NCI-H1048 (cell line): Measurements from ENCODE around the gene STXBP5.

Experiments used
- DNase-seq: peaks from one replicate; lab custom pipeline; 2025; lab: John Stamatoyannopoulos, UW

Gene STXBP5

DNA sequence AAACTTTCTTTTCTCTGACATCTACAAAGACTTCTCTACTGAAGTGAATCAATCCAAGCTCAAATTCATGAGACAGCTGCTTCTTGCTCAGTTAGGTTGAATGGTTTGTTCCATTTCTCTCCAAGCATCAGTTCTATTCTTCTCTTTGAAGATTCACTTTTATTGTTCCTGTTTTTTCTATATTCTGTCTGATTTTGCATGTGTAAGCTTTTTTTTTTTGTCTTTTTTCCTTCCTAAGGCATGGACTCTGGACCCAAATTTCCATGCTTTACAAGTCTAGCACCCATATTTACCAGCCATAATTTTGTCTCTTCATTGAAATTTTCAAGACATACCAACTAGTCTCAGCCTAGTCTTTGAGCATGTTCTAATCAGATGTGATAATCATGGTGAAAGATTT is 25.9 kb upstream of the STXBP5 start:
- DNase-seq = no peak

DNA sequence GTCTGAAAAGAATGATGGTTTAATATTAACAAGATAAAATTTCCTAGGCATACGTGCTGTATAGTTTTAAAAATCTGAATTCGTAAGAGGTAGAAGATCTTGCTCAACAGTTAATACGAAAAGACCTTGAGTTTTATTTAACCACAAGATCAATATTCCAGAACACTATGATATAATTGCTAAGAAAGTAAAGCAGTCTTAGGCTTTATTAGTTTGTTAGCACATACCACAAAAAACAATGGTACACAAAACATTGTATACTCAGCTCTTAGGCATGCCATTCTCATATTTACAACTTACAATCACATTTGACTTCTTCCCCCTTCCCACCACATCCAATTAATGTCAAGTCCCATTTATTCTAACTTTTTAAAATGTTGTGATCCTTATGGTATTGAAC is 24.4 kb upstream of the STXBP5 start:
- no peak for DNase-seq

DNA sequence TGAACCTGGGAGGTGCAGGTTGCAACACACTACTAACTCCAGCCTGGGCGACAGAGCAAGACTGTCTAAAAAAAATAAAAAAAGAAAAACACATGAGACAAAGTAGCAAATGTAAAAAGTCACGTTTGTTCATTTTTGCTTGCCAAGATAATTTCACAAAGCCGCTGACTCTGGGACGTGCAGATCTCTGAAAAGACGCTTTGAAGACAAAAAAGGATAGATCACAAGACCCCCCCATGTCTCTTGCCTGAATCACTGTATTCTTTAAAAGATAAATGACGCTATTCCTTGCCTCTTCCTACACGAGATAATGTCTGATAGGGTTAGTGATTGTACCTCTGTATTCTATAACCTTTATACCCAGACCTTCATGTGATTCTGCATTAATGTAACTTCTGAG is 23.3 kb upstream of the STXBP5 start:
- no peak for DNase-seq

DNA sequence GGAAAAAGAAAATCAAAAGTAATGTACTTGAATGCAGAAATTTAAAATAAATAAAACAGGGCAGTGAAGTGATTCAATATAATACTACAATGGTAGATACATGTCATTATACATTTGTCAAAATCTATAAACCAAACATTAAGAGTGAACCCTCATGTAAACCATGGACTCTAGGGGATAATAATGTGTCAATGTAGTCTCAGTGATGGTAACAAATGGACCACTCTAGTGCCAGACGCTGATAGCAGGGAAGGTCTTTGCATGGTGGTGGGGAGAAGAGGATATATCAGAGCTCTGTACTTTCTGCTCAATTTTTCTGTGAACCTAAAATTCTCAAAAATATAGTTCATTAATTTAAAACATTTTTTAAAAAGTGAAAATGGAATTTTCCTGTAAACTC is 19.8 kb upstream of the STXBP5 start:
- no peak for DNase-seq

DNA sequence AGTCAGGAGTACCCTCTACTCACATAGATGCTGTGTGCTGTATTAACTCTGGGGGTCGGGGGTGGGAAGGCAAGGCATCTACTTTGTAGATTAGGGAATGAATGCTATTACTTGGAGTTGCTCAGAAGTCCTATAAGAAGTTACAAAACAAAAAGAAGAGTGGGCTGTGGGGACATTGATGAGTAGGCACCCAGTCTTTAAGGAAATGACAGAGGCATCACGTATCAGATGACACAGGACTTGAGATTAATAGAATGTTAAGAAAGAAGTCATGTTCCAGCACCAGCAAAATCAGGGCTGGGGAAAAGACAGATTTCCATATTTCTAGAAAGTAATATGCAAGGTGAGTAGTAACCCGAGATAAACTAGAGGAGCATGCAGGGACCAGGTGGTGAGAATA is 19.0 kb upstream of the STXBP5 start:
- DNase-seq = no peak

DNA sequence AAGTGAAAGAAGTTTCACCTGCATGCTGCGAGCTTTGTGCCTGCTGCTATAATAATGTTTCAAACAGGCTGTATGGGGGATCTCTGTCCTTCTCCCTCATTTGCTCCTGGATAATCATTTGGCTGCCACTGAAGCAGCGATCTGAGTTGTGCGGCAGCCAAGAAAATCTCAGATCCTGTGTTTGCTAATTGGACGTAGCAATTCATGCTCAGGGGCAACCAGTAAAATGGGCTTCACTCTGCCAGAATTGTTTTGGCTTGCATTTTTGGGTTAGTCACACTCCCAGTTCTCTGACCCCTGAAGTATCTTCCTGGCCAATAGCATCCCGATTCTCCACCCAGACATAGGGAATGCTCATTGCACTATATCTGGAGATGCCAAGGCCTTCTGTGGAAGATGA is 13.7 kb upstream of the STXBP5 start:
- no peak for DNase-seq

DNA sequence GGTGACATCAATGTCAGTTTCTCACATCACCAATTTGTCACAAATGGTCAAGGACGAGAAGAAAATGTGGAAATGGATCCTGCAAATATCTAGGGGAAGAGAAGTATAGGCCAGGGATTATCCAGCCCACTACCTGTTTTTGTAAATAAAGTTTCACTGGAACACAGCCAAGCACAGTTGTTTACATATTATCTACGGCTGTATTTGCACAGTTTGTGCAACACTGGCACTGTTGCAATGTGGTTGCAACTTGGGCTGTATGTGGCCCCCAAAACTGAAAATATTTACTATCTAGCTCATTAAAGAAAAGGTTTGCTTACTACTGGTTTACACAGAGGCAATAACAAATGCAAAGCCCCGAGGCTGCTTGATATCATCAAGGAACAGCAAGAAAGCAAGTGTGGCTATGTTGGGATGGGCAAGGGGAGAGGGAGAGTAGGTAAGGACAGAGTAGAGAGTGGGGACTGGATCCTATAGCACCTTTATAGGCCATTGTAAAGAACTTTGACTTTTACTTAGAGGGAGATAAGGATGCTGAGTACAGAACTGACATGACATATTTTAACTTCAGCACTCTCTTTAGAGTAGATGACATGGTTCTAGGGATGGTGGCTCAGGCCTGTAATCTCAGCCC is 11.8 kb upstream of the STXBP5 start:
- no peak for DNase-seq

DNA sequence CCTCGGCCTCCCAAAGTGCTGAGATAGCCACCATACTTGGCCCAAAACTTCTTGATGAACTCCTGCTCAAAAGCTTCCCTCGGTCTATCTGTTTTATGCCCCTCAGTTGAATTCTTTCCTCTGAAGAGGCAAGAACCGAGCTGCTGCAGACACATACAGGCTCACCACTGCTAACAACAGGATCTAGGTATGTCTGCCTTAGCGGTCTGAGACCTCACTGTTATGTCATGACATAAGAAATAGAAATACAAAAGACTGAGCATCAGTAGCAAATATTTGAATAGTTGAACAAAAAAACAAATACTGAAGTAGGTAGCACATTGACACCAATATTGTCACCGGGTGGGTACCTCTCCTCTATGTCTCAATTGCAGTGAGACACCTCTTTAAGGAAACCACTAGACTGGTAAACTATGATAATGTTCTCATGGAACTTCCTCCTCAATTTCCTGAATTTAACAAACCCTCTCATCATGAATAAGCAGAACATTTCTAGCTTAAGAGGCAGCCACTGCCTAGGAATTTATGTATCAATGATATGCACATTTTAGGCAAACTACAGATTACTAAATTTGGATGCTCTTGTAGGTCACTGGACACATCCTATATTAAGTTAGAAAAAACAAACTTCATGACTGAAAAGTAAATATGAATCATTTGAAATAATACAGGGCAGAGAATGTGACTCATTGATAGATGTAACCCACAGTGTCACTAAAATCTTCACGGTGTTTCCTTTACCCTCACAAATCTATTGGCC is 9.4 kb upstream of the STXBP5 start:
- DNase-seq = no peak

DNA sequence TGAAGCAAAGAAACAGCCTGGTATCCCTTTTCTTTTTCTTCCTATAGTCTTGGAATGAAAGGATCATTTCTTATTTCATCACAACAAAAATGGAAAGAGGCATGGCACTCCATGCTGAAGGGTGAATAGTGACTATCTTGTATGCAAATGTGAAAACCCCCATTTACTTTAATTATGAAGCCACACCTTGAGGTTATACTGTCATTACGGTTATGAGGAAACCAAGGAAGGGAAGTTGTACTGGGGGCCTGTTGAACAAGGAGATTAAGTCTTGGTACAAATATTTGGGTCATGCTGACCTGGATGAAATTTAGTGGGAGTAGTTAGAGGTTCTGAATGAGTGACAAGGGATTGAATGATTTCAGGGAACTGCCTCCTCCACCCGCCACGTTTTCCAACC is 8.7 kb upstream of the STXBP5 start:
- no peak for DNase-seq

DNA sequence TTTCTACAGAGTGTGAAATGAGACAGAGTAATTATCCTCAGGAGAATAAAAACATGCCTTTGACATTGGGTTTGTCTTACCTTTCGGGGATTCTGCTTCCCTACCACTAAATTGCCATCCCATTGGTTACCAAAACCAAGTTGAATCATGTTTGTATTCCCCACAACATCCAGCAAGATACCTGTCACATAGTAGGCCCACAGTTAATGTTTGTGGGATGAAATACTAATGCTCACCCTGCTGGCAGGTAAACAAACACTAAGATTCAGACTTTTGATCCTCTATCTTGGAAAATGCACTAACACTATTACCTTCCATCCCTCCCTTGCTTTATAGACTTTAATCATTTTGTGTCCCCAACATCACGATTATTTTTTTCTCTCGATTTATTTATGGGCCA is 8.2 kb upstream of the STXBP5 start:
- DNase-seq = no peak

DNA sequence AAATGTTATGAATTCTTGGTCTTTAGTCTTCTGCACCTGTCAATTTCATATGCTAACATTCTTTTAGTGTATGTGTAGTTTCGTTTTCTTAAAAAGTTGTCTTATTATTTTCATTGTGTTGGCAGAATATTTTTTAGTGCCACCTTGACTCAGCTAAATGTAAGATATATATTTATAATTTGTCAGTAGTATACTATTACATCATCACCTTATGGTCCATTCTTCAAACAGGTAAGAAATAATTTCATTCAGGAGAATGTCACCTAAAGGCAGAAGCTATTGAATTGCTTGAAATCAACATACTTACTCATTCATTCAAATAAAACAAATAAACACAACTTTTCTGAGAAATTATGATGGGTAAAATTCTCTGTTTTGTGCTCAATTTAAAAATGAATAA is 3.5 kb upstream of the STXBP5 start:
- DNase-seq = no peak

DNA sequence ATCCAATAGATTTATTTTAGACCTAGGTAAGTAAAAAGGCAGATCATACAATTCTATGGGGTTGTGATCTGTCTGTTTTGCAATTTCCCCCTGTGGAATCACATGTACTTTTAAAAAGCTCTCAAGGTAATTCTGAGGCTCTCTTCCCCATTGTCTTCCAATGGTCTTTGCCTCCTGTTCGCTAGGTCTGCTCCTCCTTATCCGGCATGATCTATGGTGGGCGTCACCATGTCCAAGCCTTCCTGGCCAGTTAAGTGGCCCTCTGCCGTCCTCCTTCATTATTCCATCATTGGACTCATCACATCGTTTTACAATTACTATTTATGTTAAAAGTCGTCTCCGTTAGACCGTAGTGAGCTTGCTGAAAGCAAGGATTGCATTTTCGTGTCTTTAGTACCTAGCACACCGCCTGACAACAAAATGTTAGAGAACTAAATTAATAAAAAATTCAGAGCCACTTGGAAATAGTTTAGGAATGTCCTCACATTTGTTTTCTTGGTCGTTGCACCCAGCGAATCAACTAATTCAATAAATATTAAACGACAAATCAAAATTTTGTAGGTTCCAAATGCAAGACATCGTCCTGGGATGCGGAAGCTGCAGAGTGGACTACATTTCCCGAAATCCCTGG is 2.2 kb upstream of the STXBP5 start:
- DNase-seq = no peak

DNA sequence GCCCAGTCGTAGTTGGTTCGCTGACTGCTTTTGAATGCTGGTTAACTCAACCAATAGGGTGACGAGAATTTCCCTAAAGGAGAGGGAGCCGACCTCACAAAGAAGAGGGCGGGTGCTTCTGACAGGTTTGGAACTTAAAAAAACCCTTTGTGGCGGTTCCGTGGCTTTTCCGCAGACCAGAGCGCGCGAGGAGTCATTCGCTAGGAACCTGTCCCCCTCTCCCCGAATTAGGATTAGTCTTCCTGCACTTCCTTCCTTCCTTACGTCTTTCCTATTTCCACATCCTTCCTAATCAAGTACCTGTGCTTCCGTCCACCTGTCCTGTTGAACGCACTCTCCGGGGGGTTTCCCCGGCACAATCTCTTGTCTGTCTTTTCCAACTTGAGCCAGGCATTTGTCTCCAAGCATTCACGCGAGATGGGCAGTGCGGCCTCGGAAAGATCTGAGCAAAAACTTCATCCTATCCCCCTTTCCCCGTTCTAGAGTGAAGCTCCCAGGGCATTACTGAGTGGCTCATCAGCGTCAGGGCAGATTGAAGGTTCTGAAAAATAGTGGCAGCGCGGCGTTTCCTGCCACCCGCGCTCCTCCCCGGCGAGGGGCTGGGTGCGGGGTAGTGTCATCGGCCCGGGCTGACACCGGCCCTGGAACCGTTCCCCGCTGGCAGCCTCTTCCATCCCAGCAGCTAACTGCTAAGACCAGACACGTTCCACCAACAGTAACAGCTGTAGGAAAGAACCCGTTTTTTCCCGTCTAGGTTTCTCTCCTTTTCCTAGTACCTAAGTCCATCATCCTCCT is 1.5 kb upstream of the STXBP5 start:
- peak; percentile 73 for DNase-seq

DNA sequence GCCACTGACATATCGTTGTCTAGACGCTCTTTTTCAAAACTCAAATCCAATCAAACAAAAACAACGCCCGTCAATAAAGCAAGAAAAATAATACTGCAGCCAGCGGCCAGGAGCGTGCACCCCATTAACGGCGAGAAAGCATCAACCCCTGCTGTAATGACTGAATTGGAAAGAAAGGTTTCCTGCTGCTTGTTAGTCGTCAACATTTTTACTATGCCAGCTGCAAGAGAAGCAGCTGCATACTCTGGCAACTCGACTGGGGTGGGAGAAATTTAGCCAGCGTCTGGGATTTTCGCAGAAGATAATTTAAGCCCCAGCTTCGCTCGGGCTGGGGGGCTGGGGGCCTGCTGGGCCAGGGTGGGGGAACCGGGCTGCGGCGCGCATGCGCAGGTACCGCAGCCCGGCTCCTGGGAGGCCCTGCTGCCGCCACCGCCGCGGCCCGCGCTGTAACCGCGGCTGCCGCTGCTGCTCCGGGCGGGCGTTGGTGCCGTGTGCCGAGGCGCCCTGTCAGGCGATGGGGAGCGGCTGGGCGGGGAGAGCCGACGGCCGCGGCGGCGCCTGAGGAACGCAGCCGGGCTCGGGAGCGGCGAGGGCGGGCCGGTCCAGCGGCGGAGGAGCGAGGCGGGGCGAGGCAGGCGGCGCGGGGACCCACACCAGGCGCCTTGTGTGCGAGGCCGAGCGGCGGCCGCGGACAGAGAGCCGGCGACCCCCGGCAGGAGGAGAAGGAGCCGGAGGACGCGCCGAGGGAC is 732 bp upstream of the STXBP5 start:
- peak; percentile 40 for DNase-seq

DNA sequence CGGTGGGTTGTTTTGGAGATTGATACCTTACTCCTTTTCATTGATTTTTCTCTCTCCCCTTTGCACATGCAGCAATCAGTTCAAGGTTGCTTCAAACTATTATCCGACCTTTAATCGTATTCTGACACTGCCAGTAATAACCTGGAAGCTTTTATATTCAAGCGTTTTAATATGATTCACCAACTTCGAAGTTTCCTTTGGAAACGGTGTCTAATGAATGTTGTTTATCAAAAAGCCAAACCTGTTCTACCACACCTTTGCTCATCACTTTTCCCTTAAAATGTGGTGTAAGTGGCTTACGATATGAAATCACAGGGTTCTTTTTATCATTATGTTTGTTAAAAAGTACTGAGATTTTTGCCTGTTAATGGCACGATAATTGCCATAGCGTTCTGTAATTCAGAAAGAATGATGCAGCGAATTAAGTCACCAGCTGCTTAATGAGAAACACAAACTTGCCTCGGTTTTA is 660 bp downstream of the STXBP5 start:
- DNase-seq = no peak

DNA sequence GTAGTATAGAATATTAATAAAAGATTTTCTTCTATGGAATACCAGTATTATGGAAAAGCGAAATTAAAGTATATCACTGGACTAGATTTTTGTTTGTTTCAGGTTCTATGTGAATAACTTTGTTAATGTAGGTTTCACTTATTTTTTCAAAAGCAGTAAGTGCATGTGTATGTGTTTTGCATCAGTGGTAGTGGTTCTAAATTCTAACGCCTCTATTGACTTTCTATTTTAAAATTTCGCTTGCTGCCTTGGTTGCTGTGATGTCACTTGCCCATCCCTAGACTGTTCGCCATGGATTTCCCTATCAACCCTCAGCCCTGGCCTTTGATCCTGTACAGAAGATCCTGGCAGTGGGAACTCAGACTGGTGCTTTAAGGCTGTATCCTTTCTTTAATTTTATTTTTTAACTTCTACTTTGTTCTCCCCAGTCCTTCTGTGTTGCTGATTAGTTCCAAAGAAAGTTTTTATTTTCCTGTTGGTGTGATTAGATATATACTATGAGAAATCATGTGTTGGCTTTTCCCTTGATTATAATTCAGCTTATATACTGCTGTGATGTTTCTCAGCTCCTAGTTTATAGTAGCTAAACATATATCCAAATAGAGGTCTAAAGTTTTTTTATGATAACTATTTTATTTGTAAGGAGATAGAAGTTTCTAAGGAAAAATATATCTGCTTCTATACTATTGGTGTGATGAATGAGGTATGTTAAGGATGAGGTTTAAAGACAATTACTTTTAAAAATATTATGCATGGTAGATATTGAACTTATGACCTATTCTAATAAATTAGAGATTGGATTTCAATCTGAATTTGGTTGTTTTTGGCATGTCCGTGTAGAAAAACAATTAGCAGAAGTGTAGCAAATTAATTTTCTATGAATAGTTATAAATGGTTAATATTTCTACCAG is 1.7 kb downstream of the STXBP5 start:
- DNase-seq = no peak

DNA sequence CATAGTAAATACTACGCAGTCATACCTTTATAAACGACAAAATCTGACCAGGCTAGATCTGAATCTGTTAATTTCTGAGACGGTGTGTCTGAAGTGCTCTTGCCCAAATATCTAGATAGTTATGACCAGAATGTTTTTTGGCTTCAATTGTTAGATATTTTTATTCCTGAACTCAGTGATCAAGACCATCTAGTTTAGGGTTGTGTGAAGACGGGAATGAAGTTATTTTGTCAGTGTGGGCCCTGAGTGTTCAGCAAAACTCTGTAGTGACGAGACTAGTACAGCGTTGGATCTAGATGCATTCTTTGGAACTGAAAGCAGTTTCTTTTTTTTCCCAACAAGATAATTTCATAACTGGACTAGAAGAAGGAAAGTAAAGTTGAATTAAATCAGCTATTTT is 3.1 kb downstream of the STXBP5 start:
- no peak for DNase-seq

DNA sequence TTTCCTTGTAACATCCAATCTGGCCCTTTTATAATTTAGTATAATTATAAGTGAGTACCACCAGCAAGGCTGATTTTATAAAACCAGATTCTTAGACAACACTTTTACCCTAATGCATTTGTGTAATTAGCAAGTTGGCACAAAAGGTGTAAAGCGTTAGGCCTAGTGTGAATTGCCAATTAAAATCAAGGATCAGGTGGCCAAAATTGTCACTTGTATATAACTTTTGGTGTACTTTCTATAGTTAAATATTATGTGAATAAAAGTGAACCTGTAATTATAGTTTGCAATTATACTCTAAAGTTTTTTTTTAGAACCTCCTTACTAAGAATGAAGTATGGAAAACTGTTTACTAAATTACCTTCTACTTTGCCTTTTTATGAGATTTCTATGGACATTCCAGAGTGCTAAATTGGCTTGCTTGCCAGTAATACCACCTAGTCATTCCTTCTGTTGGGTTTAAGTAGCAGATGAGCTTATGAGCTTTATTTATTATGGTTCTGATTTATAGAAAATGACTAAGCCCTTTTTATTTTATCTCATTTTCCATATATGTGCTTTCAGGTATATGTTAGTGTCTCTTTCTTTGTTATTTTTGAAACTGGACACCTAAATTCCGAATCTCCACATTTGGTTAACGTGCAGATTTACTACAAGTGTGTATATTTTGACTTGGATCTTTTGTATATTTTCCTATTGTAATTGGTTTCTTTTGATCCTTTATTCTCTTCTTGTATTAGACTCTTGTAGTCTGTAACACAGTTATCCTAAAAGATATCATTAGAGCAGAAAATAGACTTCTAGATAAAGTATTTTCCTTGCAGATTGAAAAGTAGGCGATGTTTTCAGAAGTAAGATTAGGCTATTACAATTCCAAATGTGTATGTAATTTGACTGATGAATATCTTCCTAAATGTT is 3.9 kb downstream of the STXBP5 start:
- no peak for DNase-seq

DNA sequence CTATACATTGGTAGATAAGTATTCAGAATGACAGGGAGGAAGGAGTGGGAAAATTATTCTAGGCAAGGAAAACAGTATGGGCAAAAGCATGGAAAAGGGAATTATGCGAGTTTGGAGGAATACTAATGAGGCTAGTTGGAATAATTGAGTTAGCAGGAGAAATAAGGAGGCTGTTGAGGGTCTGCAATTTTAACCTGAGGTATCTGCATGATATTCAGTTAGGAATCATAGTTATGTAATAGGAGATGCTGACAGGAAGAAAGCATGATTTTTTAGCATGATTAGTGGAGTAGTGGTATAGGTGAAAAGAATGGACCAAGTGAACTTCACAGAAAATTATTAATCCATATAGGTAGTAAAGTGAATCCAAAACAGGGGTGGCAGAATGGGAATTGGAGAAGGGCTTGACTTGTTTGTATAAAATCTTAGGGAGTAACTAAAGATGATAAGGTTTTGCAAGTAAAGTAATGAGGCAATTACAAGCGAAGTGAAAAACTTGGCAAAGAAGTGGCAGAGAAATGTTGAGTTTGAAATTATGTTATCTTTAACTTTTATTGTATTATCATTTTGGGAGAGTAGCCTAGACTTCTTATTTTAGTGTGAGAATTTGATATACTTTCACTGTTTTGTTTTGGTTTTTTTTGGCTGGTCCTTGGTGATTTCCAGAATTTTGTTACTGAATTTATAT is 5.7 kb downstream of the STXBP5 start:
- DNase-seq = no peak
